GM19351 (cell line): ENCODE data around the gene ODAD3.
"Not testable (repeated sequence)": the region's sequence is repeated elsewhere in the genome, so short reads cannot be mapped to it uniquely, and the experiment has no call there.

ENCODE experiments used
- ATAC-seq: cut with Tn5 transposase; IDR thresholded peaks from one replicate; pipeline ENCODE4 v1.9.1; 2021; ENCODE audit warnings: mild to moderate bottlenecking, moderate library complexity; ENCODE audit not compliant: unreplicated experiment

Gene ODAD3

DNA sequence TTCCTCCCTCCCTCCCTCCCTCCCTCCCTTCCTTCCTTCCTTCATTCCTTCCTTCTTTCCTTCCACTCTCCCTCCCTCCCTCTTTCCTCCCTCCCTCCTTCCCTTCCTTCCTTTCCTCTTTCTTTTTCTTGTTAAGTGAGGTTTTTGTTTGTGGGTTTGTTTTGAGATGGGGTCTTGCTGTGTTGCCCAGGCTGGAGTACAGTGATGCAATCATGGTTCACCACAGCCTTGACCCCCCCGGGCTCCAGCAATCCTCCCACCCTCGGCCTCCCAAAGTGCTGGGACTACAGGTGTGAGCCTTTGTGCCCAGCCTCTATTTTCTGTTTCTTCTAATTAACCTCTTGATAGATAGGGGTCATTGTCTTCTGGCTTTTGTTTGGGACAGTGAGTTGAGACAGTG is 26.5 kb upstream of the ODAD3 start:
- no peak for ATAC-seq

DNA sequence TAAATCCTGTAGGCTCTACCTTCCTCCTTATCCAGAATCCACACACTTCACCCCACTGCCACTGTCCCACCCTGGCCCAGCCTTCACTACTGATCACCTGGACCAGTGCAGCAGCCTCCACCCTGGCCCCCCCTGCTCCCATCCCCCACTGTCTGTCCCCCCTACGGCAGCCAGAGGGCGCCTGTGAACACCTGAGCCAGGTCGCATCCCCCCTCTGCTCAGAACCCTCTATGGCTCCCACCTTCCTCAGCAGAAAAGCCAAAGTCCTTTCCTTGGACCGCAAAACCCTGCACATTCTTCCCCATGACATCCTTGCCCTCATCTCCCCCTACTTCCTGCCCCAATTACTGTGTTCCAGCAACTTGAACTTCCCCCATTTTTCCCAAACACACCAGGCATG is 25.3 kb upstream of the ODAD3 start:
- no peak for ATAC-seq

DNA sequence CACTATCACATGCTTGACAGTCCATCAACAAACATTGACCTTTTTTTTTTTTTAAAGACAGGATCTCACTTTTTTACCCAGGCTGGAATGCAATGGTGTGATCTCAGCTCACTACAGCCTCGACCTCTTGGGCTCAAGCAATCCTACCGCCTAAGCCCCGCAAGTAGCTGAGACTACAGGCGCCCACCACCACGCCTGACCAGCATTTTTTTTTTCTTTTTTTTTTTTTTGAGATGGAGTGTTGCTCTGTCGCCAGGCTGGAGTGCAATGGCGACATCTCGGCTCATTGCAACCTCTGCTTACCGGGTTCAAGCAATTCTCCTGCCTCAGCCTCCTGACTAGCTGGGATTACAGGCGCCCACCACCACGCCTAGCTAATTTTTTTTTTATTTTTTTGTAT is 24.0 kb upstream of the ODAD3 start:
- not testable (repeated sequence) for ATAC-seq

DNA sequence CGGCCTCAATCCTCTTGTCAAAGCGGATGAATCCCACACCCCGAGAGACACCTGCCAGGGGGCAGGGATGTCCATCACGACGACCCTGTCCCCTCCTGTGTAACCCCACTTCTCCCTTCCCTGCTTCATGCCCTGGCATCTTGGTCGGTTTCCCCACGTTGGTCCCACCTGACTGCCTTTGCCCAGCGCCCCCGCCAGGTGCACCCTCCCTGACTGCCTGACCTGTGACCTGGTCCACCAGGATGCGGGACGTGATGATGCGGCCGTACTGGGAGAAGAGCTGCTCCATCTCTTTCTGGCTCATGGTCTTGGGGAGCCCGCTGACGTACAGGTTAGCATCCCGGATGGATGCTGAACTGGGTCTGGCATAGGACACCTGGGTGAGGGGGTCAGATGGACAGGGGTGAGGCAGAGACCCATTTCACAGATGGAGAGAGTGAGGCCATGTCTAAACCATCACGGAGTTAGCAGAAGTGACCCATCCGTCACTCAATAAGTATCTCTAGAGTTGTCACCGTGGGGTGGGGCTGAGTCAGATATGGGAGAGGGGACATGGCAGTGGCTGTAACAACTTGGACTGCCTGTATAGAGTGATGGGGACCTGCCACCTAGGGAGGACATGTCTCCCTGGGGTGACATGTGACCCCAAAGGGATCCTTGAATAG is 23.4 kb upstream of the ODAD3 start:
- ATAC-seq, result no peak

DNA sequence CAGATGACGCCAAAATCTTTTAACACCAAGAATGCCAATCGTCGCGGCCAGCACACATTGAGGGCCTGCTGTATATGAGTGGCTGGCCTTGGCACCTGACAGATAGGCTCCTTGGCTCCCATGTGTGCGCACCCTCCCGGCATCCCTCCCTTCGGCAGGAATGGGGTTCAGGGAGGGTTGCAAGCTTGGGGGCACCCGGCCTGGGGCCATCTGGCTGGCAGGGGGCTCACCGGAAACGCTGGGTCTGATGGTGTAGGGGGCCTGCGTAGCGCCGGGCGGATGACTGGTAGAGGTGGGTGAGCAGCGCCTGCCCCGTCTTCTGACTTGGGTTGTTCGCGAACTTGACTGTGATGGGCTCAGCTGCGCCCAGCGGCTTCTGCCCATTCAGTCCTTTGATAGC is 22.9 kb upstream of the ODAD3 start:
- ATAC-seq, result no peak

DNA sequence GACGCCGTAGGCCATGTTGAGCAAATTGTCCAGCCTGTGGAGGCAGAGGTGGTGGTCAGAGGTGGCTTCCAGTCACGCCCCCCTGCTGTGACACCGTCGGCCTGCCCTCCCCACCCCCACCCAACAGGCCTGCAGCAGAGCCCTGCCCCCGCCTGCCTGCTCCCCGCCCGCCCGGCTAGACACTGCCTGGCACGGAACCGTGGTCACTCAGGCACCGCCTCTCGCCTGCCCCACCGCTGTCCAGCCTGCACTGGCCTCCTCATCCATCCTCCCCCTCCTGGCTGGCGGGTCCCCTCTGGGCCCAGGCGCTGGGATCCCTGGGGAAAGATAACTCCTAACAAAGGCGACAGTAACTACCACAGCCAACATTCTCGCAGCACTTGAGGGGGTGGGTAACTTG is 22.2 kb upstream of the ODAD3 start:
- no peak for ATAC-seq

DNA sequence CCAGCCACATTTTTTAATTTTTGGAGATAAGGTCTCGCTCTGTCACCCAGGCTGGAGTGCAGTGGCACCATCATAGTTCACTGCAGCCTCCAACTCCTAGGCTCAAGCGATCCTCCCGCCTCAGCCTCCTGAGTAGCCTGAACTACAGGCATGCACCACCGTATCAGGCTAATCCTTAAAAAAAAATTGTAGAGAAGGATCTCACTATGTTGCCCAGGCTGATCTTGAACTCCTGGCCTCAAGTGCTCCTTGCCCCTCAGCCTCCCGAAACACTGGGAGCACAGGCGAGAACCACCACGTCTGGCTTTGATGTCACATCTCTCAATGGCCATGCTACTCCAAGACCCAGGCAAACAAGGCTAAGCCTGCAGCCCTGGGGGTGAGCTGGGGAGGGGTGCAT is 21.7 kb upstream of the ODAD3 start:
- no peak for ATAC-seq

DNA sequence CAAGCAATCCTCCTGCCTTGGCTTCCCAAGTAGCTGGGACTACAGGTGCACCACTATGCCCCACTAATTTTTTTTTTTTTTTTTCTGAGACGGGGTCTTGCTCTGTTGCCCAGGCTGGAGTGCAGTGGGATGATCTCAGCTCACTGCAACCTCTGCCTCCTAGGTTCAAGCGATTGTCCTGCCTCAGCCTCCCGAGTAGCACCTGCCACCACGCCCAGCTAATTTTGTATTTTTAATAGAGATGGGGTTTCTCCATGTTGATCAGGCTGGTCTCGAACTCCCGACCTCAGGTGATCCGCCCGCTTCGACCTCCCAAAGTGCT is 20.3 kb upstream of the ODAD3 start:
- ATAC-seq, result not testable (repeated sequence)

DNA sequence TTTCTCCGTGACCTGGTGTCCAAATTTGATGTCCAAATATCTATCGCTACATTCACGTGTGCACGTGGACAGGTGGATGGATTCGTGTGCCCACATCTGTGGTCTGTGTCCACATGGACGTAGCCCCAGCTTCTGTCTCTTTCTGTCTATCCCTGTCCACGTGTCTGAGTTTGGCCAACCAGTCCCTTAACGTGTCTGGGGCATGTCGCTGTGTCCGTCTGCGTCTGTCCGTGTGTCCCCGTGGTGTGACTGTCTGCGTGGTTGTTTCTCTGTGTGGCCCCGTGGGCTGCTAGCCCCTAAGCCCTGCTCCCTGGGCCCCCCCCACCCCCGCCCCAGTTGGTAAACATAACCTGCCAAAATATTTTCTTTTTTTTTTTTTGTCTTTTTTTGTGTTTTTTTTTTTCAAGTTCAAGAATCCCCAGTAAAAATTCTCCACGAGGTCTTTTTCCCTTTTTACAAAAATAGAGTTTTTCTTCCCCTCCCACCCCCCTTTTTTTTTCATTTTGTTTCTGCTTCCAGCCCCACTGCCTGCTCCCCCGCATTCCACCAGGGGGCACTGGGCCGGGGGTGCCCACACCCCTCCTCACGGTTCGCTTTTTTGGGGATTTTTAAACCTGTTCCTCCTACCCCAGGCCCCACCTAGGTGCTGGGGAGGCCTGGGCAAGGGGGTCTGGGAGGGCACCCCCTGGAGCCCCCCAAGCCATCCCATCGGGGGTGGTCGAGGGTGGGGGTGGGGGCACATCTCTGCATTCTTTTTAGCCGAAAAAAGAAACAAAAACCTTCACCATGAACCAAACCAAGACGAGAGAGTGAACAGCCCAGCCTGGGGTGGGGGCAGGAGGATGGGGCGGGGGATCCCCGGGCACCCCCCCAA is 18.8 kb upstream of the ODAD3 start:
- ATAC-seq, result no peak

DNA sequence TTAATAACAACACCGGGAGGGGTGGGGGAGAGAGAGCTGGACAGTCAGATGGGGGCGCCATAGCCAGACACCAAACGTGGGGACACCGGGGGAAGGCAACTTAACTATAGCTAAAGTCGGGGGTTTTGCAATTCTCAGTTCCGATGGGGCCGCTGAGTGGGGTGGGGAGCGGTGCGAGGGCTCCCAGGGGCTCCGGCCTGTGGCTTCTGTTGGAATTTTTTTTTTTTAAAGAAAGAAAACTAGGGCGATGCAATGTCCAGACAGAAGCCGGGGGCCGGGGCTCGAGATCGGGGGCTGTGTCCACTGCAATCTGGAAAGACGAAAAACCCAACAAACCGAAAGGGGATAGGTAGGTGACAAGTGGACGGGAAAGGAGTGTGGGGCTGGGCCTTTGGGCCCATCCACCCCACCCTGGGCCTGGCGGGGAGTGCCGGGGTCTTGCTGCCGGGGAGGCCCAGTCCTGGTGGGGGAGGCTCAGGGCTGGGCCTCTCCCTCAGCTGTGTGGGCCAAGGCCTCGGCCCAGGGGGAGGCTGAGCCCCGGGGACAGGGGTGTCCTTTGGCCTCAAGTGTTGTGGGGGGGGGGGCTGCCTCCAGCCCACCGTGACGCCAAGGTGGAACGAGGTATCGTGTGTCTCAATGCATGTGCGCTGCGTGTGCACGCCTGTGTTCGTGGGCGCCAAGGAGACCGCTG is 17.8 kb upstream of the ODAD3 start:
- ATAC-seq, result no peak

DNA sequence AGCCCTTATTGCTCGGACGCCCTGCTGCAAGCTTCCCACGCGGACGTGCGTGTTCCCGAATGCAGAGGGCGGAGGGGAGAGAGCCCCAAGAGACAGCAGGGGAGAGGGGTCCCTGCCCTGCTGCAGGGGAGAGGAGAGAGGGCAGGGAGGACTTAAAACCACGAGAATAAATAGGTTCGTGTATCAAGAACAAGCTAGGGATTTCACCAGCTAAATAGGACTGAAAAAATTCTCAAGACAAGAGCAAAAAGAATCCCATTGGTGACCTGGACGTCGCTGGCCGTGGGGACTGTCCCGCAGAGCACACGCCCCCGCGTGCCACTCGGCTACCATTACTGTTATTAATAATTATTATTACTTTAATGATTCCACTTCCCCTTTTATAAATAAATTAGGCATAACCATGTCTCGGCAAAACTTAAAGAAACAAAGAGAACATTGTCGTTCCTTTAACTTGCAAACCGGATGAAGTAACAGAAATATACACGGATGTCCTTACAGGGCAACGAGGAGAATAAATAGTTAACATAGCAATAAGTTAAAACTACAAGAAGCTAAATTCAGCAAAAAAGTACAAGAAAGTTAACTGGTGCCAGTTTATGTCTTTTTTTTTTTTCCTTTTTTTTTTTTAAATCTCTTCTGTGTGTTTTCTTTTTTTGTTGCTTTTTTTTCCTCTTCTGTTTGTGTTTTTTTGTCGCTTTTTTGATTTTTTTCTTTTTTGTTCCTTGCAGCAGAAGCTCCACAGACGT is 17.1 kb upstream of the ODAD3 start:
- no peak for ATAC-seq

DNA sequence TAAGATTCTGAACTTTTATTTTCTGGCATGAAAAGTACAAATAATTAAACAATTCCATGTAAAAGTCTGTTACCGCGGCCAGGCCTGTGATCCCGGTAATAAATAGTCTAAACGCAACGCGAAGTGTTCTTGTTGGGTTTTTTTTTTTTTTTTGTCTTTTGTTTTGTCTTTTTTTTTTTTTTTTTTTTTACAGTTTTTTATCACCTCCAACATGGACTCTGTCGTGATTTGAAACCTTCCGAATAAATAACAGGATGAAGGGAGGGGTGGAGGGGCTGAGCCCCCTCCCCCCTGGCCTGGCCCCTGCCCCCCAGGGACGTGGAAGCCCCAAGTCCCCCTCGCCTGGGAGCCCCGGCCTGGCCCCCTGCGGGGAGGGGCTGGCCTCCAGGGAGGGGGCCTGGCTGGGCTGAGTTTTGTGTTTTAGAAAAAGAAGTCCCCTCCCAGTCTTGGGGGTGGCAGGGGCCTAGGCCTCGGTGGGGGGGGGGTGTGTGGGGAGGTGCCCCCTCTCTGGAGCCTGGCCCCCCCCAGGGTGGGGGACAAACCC is 16.5 kb upstream of the ODAD3 start:
- no peak for ATAC-seq

DNA sequence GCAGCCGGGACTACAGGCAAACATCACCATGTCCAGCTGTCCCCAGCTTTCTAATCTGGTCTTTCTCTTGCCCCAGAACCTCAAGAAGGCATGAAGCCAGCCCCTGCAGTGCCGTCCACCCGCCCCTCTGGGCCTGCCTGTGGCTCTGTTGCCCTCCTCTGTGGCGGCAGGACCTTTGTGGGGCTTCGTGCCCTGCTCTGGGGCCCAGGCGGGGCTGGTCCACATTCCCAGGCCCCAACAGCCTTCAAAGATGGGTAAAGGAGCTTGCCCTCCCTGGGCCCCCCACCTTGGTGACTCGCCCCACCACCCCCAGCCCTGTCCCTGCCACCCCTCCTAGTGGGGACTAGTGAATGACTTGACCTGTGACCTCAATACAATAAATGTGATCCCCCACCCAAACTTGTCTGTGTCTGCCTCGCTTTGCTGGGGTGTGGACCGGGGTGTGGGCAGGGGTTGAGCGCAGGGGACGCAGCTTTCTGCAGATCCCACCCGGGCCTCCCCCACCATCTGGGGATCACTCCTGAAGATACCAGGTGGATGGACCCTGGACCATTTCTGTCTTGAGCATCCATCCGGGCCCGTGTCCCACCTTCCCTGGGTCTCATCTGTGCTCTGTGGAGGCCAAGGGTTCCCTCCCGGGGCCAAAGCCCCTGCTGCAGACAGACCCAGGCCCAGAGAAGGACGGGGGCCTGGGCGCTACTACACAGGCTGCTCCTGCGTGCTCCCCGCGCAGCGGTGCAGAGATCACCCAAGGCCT is 15.8 kb upstream of the ODAD3 start:
- ATAC-seq, result no peak

DNA sequence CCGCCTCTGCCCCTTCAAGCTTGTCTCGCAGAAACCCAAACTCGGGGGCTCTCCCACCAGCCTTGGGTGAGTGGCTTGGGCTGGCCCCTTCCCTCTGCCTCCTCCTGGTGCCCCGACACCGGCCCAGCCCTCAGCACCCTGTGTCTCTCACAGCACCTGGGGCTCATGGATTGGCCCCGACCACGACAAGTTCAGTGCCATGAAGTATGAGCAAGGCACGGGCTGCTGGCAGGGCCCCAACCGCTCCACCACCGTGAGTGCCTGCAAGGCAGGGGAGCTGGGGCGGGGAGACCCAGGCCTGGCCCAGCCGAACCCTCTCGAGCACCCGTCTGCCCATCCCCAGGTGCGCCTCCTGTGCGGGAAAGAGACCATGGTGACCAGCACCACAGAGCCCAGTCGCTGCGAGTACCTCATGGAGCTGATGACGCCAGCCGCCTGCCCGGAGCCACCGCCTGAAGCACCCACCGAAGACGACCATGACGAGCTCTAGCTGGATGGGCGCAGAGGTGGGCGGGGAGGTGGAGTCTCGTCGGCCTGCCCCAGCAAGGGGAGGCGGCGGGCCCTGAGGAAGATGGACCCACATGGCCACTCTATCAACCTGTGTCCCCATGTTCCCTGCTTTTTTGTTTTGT is 14.1 kb upstream of the ODAD3 start:
- no peak for ATAC-seq

DNA sequence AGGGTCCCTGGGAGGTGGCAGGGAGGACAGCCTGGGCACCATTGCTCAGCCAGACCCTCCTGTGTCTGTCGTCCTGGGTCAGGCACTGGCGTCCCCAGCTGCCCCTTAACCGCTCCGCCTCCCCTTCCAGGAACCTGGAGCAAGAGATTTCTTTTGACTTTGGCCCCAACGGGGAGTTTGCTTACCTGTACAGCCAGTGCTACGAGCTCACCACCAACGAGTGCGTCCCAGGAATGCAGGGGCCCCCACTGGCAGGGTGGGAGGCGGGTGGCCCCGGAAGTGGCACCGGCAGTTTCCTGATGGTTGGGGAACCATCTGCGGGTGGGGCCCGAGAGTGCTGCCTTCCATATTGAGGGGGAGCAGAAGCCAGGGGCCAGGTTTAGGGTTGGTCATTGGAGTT is 13.5 kb upstream of the ODAD3 start:
- no peak for ATAC-seq

DNA sequence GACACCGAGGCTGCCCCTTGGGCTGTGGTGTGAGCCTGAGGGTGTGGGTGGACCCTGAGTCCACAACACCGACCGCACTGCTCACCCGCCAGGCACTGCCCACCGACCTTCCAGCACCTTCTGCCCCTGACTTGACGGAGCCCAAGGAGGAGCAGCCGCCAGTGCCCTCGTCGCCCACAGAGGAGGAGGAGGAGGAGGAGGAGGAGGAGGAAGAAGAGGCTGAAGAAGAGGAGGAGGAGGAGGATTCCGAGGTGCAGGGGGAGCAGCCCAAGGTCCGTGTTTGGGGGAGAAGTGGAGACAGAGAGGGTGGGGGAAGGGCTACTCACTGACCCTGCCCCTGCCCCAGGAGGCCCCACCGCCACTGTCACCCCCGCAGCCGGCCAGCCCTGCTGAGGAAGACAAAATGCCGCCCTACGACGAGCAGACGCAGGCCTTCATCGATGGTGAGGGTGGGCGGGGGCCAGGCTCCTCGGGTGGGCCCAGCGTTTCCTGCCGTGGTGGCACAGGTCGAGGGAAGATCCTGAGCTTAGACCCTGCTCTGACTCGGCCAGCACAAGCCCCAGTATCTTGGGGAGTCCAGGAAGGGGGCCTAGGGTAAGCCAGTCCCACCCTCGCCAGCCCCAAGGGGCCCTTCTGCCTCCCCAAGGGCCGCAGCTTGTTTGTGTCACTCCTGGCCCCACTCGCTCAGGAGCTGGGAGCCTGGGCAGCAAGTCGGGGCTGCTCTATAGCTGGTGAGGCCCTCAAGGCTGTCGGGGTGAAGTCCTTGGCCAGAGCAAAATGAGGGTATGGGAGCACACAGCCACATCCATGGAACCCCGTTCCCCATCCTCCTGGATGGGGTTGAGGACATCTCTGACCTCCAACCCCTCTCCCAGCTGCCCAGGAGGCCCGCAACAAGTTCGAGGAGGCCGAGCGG is 12.7 kb upstream of the ODAD3 start:
- no peak for ATAC-seq

DNA sequence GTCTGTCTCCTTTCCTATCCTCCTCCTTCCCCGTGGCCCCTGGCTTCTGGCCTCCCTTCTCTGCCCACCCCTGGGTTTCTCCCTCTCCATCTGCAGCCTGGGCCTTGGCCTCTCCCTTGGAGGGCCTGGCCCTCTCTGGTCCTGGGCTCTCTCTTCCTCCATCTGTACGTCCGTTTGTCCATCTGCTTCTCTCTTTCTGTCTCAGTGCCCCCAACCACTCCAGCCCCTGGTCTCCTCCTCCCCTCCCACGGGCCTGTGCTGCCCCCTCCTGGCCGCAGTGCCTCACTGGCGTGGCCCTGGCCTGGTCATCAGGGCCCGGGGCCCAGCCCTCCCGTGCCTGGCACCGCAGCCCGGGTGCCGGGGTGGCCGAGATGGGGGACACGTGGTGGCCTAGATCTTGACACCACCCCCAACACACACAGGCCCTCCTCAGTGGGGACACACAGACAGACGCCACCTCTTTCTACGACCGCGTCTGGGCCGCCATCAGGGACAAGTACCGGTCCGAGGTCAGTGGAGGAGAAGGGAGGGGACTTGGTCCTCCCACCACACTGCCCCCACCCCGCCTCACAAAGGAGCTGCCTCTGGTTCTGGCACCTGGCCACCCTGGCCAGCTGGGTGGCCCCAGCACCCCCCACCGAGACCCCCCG is 11.9 kb upstream of the ODAD3 start:
- no peak for ATAC-seq

DNA sequence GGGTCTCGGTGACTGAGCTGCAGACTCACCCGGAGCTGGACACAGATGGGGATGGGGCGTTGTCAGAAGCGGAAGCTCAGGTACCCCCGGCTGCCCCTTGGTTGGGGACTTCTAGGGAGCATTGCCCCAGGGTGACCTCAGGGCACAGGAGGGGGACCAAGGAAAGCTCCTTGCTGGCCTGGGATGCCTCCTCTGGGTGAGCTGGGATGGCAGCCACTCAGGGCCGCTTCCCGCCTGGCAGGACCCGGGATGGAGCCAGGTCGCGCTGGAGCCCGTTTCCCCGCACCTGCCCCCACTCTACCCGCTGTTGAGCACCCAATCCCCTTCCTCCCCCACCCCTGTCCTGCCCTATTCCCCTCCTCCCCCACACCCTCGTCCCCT is 11.3 kb upstream of the ODAD3 start:
- no peak for ATAC-seq
